ENCODE results near the gene C1orf53.
"Not testable (repeated sequence)": the region's sequence is repeated elsewhere in the genome, so short reads cannot be mapped to it uniquely, and the experiment has no call there.

DNA sequence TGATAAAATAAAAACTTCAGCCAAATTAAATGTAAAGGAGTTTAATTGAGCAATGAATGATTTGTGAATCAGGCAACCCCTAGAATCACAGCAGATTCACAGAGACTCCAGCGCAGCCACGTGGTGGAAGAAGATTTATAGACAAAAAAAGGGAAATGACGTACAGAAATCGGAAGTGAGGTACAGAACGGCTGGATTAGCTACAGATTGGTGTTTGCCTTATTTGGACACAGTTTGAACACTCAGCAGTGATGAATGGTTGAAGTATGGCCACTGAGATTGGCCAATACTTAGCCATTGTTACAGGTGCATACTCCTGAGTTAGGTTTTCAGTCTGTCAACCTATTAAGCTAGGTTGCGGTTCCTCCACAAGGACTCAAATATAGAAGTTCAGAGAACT lies 51.0 kb downstream of the C1orf53 start:
- not testable (repeated sequence) for TF ChIP-seq POLR2A (IDR thresholded peaks at IDR 0.05; ENCODE audit: low read length); GATA1 (IDR thresholded peaks at IDR 0.05; ENCODE audit: low read depth, low read length)

All from erythroblast (primary cell).